ENCODE results near the gene LDAF1. TPM values are rescaled to one million over a fixed set of nuclear protein-coding genes. Genes with fewer than 3 reads are reported as not detected.

LDAF1 gene
- total and polyA plus RNA-seq, 2 of the 8 experiments (the other 6 are each of a cell fraction or from before 2014, with no cell fraction given): 32.4 to 34.2 TPM

DNA sequence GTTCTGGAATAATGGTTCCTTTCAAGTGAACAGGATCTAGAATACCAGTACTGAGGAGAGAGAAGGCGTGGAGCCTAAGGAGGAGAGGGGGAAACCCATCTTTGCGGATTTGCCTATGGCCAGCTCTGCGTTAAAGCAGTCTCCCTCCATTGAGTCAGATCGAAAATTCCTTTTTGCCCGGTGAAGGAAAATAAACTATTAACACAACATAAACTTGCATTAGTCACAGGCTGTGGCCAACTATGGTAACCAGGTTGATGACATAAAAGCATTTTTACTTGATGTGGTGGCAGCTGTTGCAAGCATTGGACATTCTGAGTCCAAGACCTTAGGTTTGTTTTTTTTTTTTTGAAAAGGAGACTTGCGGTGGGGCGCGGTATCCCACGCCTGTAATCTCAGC is 8.9 kb downstream of the LDAF1 start:
- no peaks in the 10 kb centered on the region for H3K23me2 ChIP-seq (ENCODE audit: low read depth, low read length)
- H3K4me2 ChIP-seq (ENCODE audit: insufficient read depth in 1 of 2, low read depth in 2 of 2, low read length in 2 of 2): no peak overlapping the region
- H2BK12ac ChIP-seq (ENCODE audit: low read depth, low read length): no peak overlapping the region
- H2BK5ac ChIP-seq (ENCODE audit: low read depth, low read length): no peak overlapping the region
- no peak overlapping the region for H4K91ac ChIP-seq (replicated peaks; ENCODE audit: insufficient read length, low read length)
- H4K20me1 ChIP-seq (replicated peaks in 1 of 2; ENCODE audit: control insufficient read depth in 1 of 2, insufficient read depth in 2 of 2, low read length in 2 of 2): no peaks in the 10 kb centered on the region
- H2BK120ac ChIP-seq (replicated peaks; ENCODE audit: low read depth, low read length): no peak overlapping the region
- H3K18ac ChIP-seq (ENCODE audit: extremely low read depth, low read length): no peak overlapping the region
- ChIA-PET POLR2A (ENCODE audit: partially characterized antibody) (no interaction called here), CTCF (ENCODE audit: partially characterized antibody) (interaction anchor here (1.2 to 1.3 kb wide), 3 partner anchors 11 to 133 kb away, joined by 3 read pairs; no protein-coding TSS in a partner anchor)
- no peaks in the 10 kb centered on the region for H3K9me3 ChIP-seq (ENCODE audit: insufficient read depth in 2 of 2, low read depth in 1 of 2, low read length in 1 of 2)
- no peak overlapping the region for H4K8ac ChIP-seq (ENCODE audit: extremely low read depth, insufficient read depth, low read length)
- 96% methylated on average over 9 of the region's 9 CpGs; no CpG with 5 or more reads in 1 of the 2 experiments for WGBS, 2 experiments (ENCODE audit: extremely low coverage in 1 of 2, insufficient coverage in 1 of 2, insufficient read length in 1 of 2, insufficient replicate concordance in 2 of 2, low coverage in 1 of 2, low lambda C conversion rate in 2 of 2, missing lambda C conversion rate in 1 of 2)
- no peak overlapping the region for H3K9ac ChIP-seq (replicated peaks in 1 of 4; ENCODE audit: extremely low read depth in 1 of 4, low read depth in 3 of 4, low read length in 3 of 4)
- no peak overlapping the region for H2BK15ac ChIP-seq (ENCODE audit: low read length)
- H3K79me1 ChIP-seq (ENCODE audit: low read depth, low read length): peaks cover 6% of the 10 kb centered on the region; the same call in 1 of the 2 replicates
- FAIRE-seq (no peak), DNase-seq (ENCODE audit: low read depth in 1 of 2, low spot score in 2 of 2) (no peak)
- no peak overlapping the region for H2AK5ac ChIP-seq (ENCODE audit: low read depth, low read length)
- no peak overlapping the region for H3K27ac ChIP-seq (ENCODE audit: low read depth, low read length)
- H4K5ac ChIP-seq (ENCODE audit: insufficient read length, low read depth, low read length): no peak overlapping the region
- H3K36me3 ChIP-seq (ENCODE audit: control insufficient read depth in 2 of 4, insufficient read depth in 4 of 4, low read length in 3 of 4): peaks cover 12 to 75% (median 53%) of the 10 kb centered on the region in 4 experiments
- no peaks in the 10 kb centered on the region for H3K4me1 ChIP-seq (replicated peaks in 1 of 4; ENCODE audit: control insufficient read depth in 3 of 4, insufficient read depth in 4 of 4, low read length in 3 of 4)
- no peak overlapping the region for H3K56ac ChIP-seq (replicated peaks; ENCODE audit: insufficient read length, low read depth, low read length)
- no peak overlapping the region for H3K4me3 ChIP-seq (ENCODE audit: extremely low read depth in 1 of 4, insufficient read depth in 2 of 4, low read depth in 3 of 4, low read length in 4 of 4)
- no peak overlapping the region for H3K23ac ChIP-seq (ENCODE audit: insufficient read length)
- H3K79me2 ChIP-seq (ENCODE audit: control insufficient read depth in 1 of 2, insufficient read depth in 2 of 2, low read length in 2 of 2): peaks cover 0 to 10% of the 10 kb centered on the region in 2 experiments; a peak in 1 of 4 replicates
- H2AFZ ChIP-seq (ENCODE audit: low read length): no peak overlapping the region
- no peak overlapping the region for H2BK20ac ChIP-seq (ENCODE audit: low read length)
- no peak overlapping the region for H3K14ac ChIP-seq (ENCODE audit: insufficient read length)
- H3K27me3 ChIP-seq (replicated peaks in 1 of 4; ENCODE audit: control insufficient read depth in 3 of 4, extremely low read depth in 1 of 4, insufficient read depth in 3 of 4, low read length in 3 of 4): no peaks in the 10 kb centered on the region
- H3K4ac ChIP-seq (replicated peaks; ENCODE audit: insufficient read length, low read depth, low read length): no peak overlapping the region
- TF ChIP-seq POU5F1 (IDR thresholded peaks at IDR 0.05; ENCODE audit: low read depth, low read length) (no peak), BRCA1 (IDR thresholded peaks at IDR 0.05; ENCODE audit: low read depth, low read length) (no peak), BCL11A (IDR thresholded peaks at IDR 0.05; ENCODE audit: low read depth in 2 of 2, low read length in 2 of 2) (no peak), CTBP2 (IDR thresholded peaks at IDR 0.05; ENCODE audit: borderline replicate concordance, insufficient read depth, insufficient read length, low read length) (no peak), HDAC6 (IDR thresholded peaks at IDR 0.05; ENCODE audit: low read depth, low read length) (no peak), GABPA (IDR thresholded peaks at IDR 0.05; ENCODE audit: borderline replicate concordance, insufficient read depth, low read length) (no peak), TBP (IDR thresholded peaks at IDR 0.05; ENCODE audit: low read depth, low read length) (no peak), CHD1 (IDR thresholded peaks at IDR 0.05; ENCODE audit: low read depth, low read length) (no peak), SIN3A (conservative IDR thresholded peaks at IDR 0.05 in 1 of 2, IDR thresholded peaks at IDR 0.05 in 1 of 2; ENCODE audit: low read depth in 1 of 2, low read length in 2 of 2) (no peak)
- TF ChIP-seq, protein P1, sequence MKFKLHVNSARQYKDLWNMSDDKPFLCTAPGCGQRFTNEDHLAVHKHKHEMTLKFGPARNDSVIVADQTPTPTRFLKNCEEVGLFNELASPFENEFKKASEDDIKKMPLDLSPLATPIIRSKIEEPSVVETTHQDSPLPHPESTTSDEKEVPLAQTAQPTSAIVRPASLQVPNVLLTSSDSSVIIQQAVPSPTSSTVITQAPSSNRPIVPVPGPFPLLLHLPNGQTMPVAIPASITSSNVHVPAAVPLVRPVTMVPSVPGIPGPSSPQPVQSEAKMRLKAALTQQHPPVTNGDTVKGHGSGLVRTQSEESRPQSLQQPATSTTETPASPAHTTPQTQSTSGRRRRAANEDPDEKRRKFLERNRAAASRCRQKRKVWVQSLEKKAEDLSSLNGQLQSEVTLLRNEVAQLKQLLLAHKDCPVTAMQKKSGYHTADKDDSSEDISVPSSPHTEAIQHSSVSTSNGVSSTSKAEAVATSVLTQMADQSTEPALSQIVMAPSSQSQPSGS (IDR thresholded peaks at IDR 0.05; ENCODE audit: low read length): no peak
- TF ChIP-seq, protein P2, sequence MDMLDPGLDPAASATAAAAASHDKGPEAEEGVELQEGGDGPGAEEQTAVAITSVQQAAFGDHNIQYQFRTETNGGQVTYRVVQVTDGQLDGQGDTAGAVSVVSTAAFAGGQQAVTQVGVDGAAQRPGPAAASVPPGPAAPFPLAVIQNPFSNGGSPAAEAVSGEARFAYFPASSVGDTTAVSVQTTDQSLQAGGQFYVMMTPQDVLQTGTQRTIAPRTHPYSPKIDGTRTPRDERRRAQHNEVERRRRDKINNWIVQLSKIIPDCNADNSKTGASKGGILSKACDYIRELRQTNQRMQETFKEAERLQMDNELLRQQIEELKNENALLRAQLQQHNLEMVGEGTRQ (IDR thresholded peaks at IDR 0.05; ENCODE audit: low read length): no peak

Data from H1 (cell line).